Stimulated activated CD4-positive, alpha-beta T cell treated with anti-CD3 and anti-CD28 coated beads, Interleukin-12 subunit alpha, Interleukin-12 subunit beta, amount 100 ng/mL, for 48 hours (primary cell): ENCODE data around the gene CRYBG3.

Experiments
- DNase-seq, 3 donors: peaks; one replicate each; pipeline ENCODE4 v3.0.0-alpha.2; 2020; ENCODE audit warnings: low read depth in 2 of 3, low spot score in 1 of 3

The CRYBG3 gene

DNA sequence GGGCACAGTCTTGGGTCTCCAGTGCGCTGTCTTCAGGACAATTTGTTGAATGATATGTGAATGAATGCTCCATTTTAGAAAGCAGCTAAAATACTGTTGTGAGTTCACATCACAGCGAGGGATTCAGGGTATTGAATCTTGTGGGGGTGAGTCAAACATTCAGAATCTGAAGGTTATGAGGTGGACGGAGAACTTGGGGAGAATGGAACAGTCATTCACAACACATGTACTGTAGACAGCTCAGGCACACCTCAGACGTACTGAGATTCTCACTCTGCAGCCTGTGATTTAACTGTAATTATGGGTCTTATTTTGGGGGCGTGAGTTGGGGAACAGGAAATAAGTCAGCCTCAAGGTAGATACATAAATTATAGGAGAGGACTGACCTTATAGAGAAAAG lies 13.9 kb downstream of the CRYBG3 start:
- no peak for DNase-seq

DNA sequence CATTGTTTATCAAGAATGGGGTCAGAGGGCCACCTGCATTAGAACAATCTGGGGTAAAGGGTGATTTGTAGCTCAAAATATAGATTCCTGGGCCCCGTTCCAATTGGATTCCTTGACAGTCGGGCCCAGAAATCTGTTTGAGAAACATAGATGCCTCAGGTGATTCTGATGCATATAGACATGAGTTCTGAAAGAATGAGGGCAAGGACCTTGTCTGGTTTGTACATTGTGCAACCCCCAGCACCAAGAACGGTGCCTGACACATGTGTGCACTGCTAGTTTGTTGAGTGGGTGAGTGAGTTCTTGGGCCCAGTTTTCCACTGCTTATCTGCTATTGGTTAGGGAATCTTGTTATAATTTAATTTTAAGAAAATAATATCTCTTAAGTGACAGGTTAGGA lies 16.6 kb downstream of the CRYBG3 start:
- DNase-seq: no peak

- DNase-seq: no peak
These were observed 18.1 kb downstream of the CRYBG3 start for GRCh38 chr3:97839944-97840343.

DNA sequence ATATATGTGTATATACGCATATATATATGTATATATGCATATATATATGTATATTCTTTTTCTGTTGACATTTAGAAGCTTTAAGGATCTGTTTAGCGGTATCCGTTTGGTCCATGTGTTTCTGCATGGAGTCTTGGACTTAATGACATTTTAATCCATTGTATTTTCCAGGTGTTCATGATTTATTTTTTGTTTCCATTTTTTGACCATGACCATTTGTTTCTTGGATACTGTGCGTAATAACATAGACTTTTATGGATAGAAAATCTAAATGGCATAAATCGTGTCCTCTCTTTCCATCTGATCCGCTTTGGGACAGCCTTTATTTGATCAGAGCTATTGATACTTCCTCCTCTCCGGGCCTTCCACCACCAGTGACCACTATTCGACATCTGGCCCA lies 19.5 kb downstream of the CRYBG3 start:
- DNase-seq: no peak

GRCh38 chr3:97841956-97842355 lies 20.1 kb downstream of the CRYBG3 start:
- DNase-seq: no peak

DNA sequence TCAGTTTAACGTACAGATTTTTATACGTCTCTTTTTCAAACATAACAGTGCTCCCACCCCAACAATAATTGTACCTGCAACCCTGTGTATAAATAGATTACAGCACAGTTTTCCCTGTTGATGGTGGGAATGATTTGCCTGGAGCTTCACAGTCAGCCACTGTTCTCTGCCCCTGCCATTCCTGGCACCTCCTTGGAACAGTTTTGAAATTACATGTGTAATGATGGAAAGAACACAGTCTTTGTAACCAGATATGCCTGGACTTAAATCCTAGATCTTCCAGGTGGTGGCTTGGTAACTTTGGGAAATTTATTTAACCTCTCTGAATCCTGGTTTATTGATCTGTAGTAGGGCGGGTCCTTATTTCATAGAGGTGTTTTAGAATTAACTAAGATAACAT lies 27.0 kb downstream of the CRYBG3 start:
- DNase-seq: no peak

- DNase-seq: no peak
These were observed 35.6 kb downstream of the CRYBG3 start for GRCh38 chr3:97857401-97857800.

DNA sequence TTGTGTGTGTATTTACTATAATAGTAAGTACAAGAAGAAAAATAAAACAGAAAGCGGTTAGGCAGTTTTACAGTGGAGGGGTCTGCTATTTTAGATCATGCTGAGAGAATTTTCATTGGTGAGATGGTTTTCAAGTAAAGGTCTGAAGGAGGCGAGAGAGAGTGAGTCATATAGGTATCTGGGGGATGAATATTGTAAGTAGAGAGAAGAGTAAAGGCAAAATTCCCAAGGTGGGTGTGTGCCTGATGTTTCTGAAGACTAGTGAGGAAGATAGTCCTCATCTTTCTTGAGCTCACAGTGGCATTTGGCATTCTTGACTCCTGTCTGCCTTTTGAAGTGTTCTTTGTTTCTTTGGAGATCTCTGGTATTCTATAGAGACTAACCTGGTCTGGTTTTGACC lies 38.6 kb downstream of the CRYBG3 start:
- no peak for DNase-seq

DNA sequence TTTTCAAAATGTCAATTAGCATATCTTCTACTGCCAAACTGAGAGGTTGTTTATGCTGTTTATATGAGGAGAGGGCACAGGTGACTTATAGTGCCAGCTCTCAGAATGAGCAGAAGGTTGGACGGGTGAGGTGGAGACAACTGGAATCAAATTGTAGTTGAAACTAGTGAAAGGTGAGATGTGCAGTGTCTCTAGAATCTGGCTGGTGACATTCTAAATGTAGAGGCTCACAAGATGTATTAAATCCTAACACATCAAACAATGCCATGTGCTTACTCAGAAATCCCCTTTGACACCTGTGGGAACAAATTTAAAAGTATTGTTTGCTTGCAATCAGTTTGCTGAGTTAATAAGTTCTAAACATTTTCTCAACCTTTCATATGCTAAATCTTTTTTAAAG lies 40.8 kb downstream of the CRYBG3 start:
- DNase-seq: no peak

- DNase-seq: no peak
These were observed 41.2 kb downstream of the CRYBG3 start for GRCh38 chr3:97863031-97863430.

DNA sequence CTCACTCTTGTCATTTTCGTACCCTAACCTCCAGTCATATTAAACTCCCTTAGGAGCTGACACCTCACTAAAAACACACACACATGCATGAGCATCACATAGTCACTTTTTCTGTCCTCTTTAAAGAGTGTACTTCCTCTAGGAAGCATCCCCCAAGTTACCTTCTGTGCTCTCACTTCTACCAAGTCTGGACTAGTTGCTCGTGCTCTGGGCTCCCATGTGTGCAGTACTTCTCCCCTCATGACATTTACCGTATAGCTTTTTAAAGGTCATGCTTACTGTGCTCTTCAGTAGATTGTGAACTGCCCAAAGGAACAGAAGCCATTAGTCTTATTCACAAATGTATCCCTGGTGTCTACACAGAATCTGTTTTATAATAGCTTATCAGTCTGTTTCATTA lies 42.0 kb downstream of the CRYBG3 start:
- DNase-seq: no peak

DNA sequence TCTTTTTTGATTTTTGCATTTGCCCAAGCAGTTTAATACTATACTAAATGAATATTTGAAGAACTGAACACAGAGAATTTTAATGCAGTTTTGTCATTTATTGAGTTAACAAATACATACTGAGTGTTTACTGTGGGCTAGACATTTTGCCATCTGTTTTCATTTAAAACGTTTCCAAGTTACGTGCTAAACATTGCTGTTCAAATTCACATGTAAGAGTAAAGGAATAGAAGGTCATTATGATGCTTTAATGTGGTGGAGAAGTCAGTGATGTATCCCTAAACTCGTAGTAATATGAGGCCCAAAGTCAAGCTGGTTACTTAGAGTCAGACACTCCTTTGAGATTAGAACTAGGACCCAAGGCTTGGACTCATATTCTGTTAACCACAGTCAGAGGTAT lies 49.4 kb downstream of the CRYBG3 start:
- no peak for DNase-seq

GRCh38 chr3:97871801-97872524 lies 50.2 kb downstream of the CRYBG3 start:
- DNase-seq: peak in 2 of 3 donors; percentile 7 to 38

DNA sequence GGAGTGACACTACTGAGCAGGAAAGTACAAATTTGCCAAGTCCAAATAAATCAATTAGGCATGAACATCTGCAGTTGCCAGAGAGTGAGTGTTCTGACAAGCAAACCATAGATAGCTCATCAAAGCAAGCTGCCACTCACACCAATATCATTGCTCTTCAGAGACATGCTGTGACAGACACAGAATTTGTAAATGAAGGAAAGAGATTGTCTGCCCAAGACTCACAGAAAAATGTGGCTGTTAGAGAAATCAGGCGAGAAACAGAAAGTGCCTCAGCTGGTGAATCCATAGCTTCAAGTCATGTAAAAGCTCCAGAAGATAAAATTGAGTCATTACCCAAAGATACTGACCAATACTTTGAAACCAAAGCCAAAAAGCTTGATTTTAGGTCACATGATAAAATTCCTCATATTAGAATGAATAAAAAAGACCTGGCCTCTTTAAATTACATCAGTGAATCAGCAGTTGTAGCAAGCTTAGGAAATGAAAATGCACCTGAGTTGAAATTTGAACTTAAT lies 50.8 kb downstream of the CRYBG3 start:
- DNase-seq: no peak

DNA sequence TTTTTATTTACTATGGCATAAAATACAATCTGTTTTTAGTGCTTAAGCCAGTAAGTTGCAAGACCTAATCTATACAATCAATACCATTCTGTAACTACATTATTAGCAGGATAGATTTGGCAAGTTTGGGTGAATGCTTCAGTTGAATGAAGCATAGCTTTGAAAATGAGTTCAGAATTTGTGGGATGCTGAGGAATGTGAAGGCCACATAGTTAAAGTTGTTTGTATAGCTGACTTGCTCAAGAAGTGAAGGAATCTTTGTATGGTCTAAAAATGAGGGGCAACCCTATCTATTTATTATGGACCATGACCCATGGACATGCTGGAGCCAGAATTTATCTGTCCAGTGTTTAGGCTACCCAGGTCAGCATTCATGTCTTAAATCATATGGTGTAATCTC lies 58.5 kb downstream of the CRYBG3 start:
- no peak for DNase-seq

GRCh38 chr3:97882975-97883598 lies 61.3 kb downstream of the CRYBG3 start:
- DNase-seq: no peak

GRCh38 chr3:97883736-97884135 lies 61.9 kb downstream of the CRYBG3 start:
- DNase-seq: no peak

DNA sequence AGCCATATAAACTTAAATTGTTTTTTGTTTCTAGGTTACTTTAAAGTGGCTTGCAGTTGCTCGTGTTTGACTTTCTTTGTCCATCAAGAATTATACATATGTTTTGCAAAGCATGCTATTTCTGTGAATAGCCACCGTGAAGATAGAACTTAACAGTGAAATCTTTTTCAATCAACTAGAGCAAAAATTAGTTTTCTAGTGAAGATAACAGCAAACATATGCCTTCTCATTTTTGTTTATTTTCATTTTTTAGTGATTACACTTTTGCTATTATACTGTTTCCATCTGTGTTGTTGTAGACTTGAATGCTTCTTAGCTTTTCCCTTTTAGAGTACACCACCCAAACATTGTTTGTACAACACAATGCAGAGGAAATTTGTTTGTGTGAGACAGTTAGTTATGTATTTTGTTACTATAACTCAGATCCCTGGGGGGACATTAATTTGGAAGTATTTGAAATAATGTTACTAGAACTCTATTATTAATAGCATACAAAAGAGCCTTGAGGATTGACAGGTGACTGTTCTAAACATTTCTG lies 62.8 kb downstream of the CRYBG3 start:
- no peak for DNase-seq

- DNase-seq: no peak
These were observed 64.4 kb downstream of the CRYBG3 start for GRCh38 chr3:97885931-97886824.

- no peak for DNase-seq
These were observed 68.0 kb downstream of the CRYBG3 start for GRCh38 chr3:97889814-97890213.

DNA sequence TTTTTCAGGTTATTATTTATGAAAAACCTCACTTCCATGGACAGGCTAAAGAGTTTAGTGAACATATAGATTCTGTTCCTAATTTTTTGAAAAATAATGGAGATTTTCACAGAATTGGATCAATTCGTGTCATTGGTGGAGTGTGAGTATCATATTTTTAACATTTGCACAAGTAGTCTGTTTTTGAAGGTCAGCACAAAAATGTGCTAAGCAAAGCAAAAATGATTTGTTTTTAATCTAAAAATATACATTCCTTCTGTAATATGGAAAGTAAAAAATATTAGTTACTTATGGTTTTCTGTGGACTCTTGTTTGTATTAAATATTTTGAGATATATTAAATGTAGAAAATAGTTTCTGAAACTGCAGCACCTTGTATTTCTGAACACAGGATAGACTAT lies 71.0 kb downstream of the CRYBG3 start:
- DNase-seq: no peak

DNA sequence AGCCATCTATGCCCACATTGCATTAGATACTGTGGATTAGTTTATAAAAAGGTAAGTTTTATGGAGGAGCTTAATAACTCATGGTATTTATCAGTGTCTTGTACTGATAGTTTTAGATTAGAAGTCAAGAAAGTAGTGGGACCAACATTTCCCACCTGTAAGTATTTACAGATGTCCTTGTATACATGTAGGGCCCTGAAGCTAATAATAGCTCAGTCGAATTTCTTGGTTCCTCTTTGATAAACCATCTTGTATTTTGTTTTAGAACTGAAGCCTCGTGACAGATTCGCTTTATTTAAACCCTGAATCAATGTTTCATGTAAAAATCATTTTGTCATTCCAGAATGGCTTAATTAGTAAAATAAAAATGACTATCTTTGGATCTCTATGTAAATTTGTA lies 73.4 kb downstream of the CRYBG3 start:
- DNase-seq: no peak
